Measurements from ENCODE around the gene CNNM2.

CNNM2 gene

GRCh38 chr10:103117247-103117646, 199.2 kb downstream of the CNNM2 start:
- DNase-seq (ENCODE audit: extremely low read depth, low read depth) = no peak
- TF ChIP-seq, protein P1, sequence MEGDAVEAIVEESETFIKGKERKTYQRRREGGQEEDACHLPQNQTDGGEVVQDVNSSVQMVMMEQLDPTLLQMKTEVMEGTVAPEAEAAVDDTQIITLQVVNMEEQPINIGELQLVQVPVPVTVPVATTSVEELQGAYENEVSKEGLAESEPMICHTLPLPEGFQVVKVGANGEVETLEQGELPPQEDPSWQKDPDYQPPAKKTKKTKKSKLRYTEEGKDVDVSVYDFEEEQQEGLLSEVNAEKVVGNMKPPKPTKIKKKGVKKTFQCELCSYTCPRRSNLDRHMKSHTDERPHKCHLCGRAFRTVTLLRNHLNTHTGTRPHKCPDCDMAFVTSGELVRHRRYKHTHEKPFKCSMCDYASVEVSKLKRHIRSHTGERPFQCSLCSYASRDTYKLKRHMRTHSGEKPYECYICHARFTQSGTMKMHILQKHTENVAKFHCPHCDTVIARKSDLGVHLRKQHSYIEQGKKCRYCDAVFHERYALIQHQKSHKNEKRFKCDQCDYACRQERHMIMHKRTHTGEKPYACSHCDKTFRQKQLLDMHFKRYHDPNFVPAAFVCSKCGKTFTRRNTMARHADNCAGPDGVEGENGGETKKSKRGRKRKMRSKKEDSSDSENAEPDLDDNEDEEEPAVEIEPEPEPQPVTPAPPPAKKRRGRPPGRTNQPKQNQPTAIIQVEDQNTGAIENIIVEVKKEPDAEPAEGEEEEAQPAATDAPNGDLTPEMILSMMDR (IDR thresholded peaks at IDR 0.05; ENCODE audit: low read depth, low read length, missing control alignments) = no peak
- no peak overlapping the region for H3K4me3 ChIP-seq (replicated peaks; ENCODE audit: low read depth, low read length)

GRCh38 chr10:103120546-103120945, 202.5 kb downstream of the CNNM2 start:
- no peak for DNase-seq (ENCODE audit: extremely low read depth, low read depth)
- TF ChIP-seq, protein P1 (IDR thresholded peaks at IDR 0.05; ENCODE audit: low read depth, low read length, missing control alignments) = no peak
- no peak overlapping the region for H3K4me3 ChIP-seq (replicated peaks; ENCODE audit: low read depth, low read length)

- H3K4me3 ChIP-seq (replicated peaks; ENCODE audit: low read depth, low read length) = no peak overlapping the region
- DNase-seq (ENCODE audit: extremely low read depth, low read depth) = no peak
Measured at GRCh38 chr10:103120977-103121735, 203.1 kb downstream of the CNNM2 start.

DNA sequence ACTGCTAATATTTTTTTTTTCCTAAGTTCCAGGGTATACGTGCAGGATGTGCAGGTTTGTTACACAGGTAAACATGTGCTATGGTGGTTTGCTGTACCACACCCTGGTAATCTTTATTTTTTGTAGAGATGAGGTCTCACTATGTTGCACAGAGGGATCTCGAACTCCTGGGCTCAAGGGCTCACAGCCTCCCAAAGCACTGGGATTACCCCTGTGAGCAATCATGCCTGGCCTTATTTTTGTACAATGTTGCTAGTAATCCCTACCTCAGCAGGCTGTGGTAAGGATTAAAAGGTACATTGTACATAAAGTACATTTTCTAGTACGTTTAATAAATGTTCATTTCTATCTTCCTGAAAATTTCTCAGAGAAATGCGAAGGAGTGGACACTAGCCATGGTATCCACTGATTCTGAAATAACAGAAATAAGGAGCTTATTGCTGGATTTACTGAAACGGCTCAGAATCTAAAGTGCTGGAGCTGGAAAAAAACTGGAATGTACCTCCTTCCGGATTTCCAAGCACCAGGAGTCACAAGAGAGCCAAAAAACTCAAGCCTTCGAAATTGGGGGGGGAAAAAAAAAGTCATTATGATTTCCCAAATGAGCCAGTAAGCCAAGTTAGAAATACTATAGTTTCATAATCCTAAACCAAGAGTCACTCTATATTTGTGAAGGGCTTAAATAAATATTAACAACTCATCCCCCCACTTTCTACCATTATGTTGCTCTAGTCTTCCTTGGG, 205.4 kb downstream of the CNNM2 start:
- H3K4me3 ChIP-seq (replicated peaks; ENCODE audit: low read depth, low read length) = no peak overlapping the region
- TF ChIP-seq, protein P1 (IDR thresholded peaks at IDR 0.05; ENCODE audit: low read depth, low read length, missing control alignments) = no peak

More at GRCh38 chr10:103120977-103121735, 203.1 kb downstream of the CNNM2 start:
- TF ChIP-seq, protein P1 (IDR thresholded peaks at IDR 0.05; ENCODE audit: low read depth, low read length, missing control alignments) = no peak

GRCh38 chr10:103124420-103125096, 206.5 kb downstream of the CNNM2 start:
- TF ChIP-seq, protein P1 (IDR thresholded peaks at IDR 0.05; ENCODE audit: low read depth, low read length, missing control alignments) = no peak
- no peak overlapping the region for H3K4me3 ChIP-seq (replicated peaks; ENCODE audit: low read depth, low read length)
- DNase-seq (ENCODE audit: extremely low read depth, low read depth) = no peak

More for the DNA sequence above, 205.4 kb downstream of the CNNM2 start:
- no peak for DNase-seq (ENCODE audit: extremely low read depth, low read depth)

- TF ChIP-seq, protein P1 (IDR thresholded peaks at IDR 0.05; ENCODE audit: low read depth, low read length, missing control alignments) = no peak
- no peak for DNase-seq (ENCODE audit: extremely low read depth, low read depth)
- H3K4me3 ChIP-seq (replicated peaks; ENCODE audit: low read depth, low read length) = no peak overlapping the region
Measured at GRCh38 chr10:103125323-103126267, 207.5 kb downstream of the CNNM2 start.

Measured in HFF-Myc (cell line).